K562 (cell line): ENCODE data around the gene GLT8D2. TPM values are rescaled to one million over a fixed set of nuclear protein-coding genes. Genes with fewer than 3 reads are reported as not detected.

Experiments used
- BHLHE40 ChIP-seq: IDR thresholded peaks from 2 replicates; pipeline ENCODE4 v1.6.1; 2011; ENCODE audit warnings: low read length, improper control_type of control experiment
- HNRNPH1 ChIP-seq: fragments of 200-400 bp; formaldehyde crosslinking; optimal IDR thresholded peaks from 2 replicates; pipeline ENCODE3; 2017; ENCODE audit warnings: low read depth, mild to moderate bottlenecking, low read length, moderate library complexity
- ILF3 ChIP-seq: fragments of 450-650 bp; IDR thresholded peaks from 2 replicates; pipeline ENCODE4 v1.6.1; 2018; ENCODE audit warnings: antibody characterized with exemption, mild to moderate bottlenecking, moderate library complexity, borderline replicate concordance
- JUND ChIP-seq, 2 experiments: IDR thresholded peaks; 2 replicates in 1 of 2; 3 replicates in 1 of 2; pipeline ENCODE4 v1.6.1; 2011; ENCODE audit warnings: borderline replicate concordance in 2 of 2, low read depth in 2 of 2, low read length in 2 of 2, improper control_type of control experiment in 1 of 2, missing biosample characterization in 1 of 2, missing genetic modification characterization in 1 of 2, missing genetic modification reagents in 1 of 2
- L3MBTL2 ChIP-seq: fragments of 450-650 bp; IDR thresholded peaks from 2 replicates; pipeline ENCODE4 v1.6.1; 2016; ENCODE audit warnings: mild to moderate bottlenecking, moderate library complexity
- NELFE ChIP-seq: IDR thresholded peaks from 2 replicates; pipeline ENCODE4 v1.6.1; 2011; ENCODE audit warnings: mild to moderate bottlenecking; ENCODE audit not compliant: insufficient read depth, insufficient read length
- POLR2H ChIP-seq: IDR thresholded peaks from 2 replicates; pipeline ENCODE4 v1.6.1; 2016; ENCODE audit warnings: missing genetic modification characterization, low read depth, mild to moderate bottlenecking, control low read depth, missing compliant biosample characterization, moderate library complexity
- POLR3G ChIP-seq: IDR thresholded peaks from 2 replicates; pipeline ENCODE4 v1.6.1; 2011; ENCODE audit not compliant: insufficient read length, insufficient replicate concordance; ENCODE audit errors: extremely low read depth
- RNF219 ChIP-seq: fragments of 250-450 bp; sonication (Bioruptor Pico); IDR thresholded peaks from 2 replicates; pipeline ENCODE4 v1.5.0; 2022; ENCODE audit warnings: mild to moderate bottlenecking
- YY1 ChIP-seq, 3 experiments: IDR thresholded peaks; 2 replicates each; pipeline ENCODE4 v1.6.1; 2011; ENCODE audit warnings: low read length in 2 of 3, mild to moderate bottlenecking in 2 of 3, moderate library complexity in 2 of 3, borderline replicate concordance in 1 of 3, control low read depth in 1 of 3, low read depth in 1 of 3; ENCODE audit not compliant: insufficient read depth in 3 of 3, insufficient replicate concordance in 2 of 3, control insufficient read depth in 1 of 3, insufficient read length in 1 of 3; ENCODE audit errors: extremely low read depth in 1 of 3
- ZNF584 ChIP-seq: fragments of 200-800 bp; sonication (Bioruptor generic); IDR thresholded peaks from 2 replicates; pipeline ENCODE4 v1.6.1; 2016; ENCODE audit warnings: low read depth, mild to moderate bottlenecking, missing genetic modification characterization, missing compliant biosample characterization
- ZNF589 ChIP-seq: fragments of 200-800 bp; sonication (Bioruptor generic); IDR thresholded peaks from 2 replicates; pipeline ENCODE4 v1.6.1; 2016; ENCODE audit warnings: low read depth, missing genetic modification characterization, missing compliant biosample characterization
- polyA plus RNA-seq, 8 experiments: library from polyadenylated mRNA; depleted of rRNA in 4 of 8; stranded (reverse) in 5 of 8; unstranded in 3 of 8; fragments of >200 nt; fragmentation: Nextera tagmentation in 2 of 8; fragmentation: Illumina TruSeq in 1 of 8; extraction: Ambion mirVana in 2 of 8; extraction: Trizol in 1 of 8; gene quantifications; 2 replicates each; pipeline versions ENCODE4 v1.2.1 to v1.2.3, GENCODE V29; 2011 to 2014; ENCODE audit warnings: inconsistent platforms in 1 of 8, missing spikeins in 1 of 8
- total RNA-seq, 7 experiments: library from RNA; depleted of rRNA in 6 of 7; stranded (reverse); fragments of >200 nt in 6 of 7; fragmentation: Illumina TruSeq in 2 of 7; extraction: Trizol in 2 of 7; gene quantifications; 2 replicates each; pipeline versions ENCODE4 v1.2.1 to v1.2.3, GENCODE V29; 2011 to 2021; ENCODE audit warnings: low replicate concordance in 1 of 7
- TF ChIP-seq, protein P1 (sequence below): fragments of 450-650 bp; formaldehyde crosslinking; IDR thresholded peaks from 2 replicates; pipeline ENCODE4 v1.4.0; 2020; ENCODE audit warnings: mild to moderate bottlenecking, mixed read lengths
- TF ChIP-seq, protein P2 (sequence below), 2 experiments: IDR thresholded peaks; 2 replicates each; pipeline ENCODE4 v1.6.1; 2012; ENCODE audit warnings: improper control_type of control experiment in 2 of 2, low read depth in 2 of 2, low read length in 2 of 2, borderline replicate concordance in 1 of 2

Gene GLT8D2
- total and polyA plus RNA-seq, 9 of the 15 experiments (the other 6 are each of a cell fraction or from before 2014, with no cell fraction given) = 0.18 to 0.27 (median 0.18) TPM; not detected in 6

DNA sequence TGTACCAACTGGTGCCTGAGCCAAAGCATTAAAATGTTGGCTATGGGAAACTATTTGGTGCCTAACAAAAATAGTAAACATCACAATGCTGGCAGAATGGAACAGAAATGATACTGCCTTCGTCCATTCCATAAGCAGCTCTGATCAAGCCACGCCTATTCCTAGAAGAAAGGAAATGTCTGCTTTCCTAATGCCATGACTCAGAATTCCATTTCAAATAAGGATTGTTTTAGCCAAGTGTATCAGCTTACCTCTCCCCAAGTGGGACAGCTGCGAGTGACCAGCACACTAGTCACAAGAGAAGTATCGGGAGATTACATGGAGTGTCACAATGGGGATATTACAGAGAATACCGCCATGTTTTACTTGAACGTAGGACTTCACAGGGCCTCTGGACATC, 38.7 kb downstream of the GLT8D2 start (continued):
- TF ChIP-seq ILF3 = no peak
- TF ChIP-seq, protein P1, sequence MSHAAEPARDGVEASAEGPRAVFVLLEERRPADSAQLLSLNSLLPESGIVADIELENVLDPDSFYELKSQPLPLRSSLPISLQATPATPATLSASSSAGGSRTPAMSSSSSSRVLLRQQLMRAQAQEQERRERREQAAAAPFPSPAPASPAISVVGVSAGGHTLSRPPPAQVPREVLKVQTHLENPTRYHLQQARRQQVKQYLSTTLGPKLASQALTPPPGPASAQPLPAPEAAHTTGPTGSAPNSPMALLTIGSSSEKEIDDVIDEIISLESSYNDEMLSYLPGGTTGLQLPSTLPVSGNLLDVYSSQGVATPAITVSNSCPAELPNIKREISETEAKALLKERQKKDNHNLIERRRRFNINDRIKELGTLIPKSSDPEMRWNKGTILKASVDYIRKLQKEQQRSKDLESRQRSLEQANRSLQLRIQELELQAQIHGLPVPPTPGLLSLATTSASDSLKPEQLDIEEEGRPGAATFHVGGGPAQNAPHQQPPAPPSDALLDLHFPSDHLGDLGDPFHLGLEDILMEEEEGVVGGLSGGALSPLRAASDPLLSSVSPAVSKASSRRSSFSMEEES (CRISPR knock-in tag) = no peak
- no peak for TF ChIP-seq HNRNPH1
- TF ChIP-seq ZNF589 = no peak; the same call in 1 of the 2 replicates
- peak; percentile 36; the same call in 1 of the 2 replicates for TF ChIP-seq JUND (IDR thresholded peaks at IDR 0.05; ENCODE audit: borderline replicate concordance, low read depth, low read length)
- TF ChIP-seq JUND (tag; IDR thresholded peaks at IDR 0.05; ENCODE audit: borderline replicate concordance, low read depth, low read length) = no peak
- TF ChIP-seq L3MBTL2 = peak; percentile 30; the same call in 1 of the 2 replicates
- TF ChIP-seq YY1 (IDR thresholded peaks at IDR 0.05; ENCODE audit: borderline replicate concordance in 1 of 3, control insufficient read depth in 1 of 3, extremely low read depth in 1 of 3, insufficient read depth in 3 of 3, insufficient read length in 1 of 3, insufficient replicate concordance in 2 of 3, low read depth in 1 of 3, low read length in 2 of 3) = peak in 1 of 3 experiments; percentile 22
- TF ChIP-seq RNF219 = no peak
- no peak for TF ChIP-seq POLR3G
- TF ChIP-seq, protein P2, sequence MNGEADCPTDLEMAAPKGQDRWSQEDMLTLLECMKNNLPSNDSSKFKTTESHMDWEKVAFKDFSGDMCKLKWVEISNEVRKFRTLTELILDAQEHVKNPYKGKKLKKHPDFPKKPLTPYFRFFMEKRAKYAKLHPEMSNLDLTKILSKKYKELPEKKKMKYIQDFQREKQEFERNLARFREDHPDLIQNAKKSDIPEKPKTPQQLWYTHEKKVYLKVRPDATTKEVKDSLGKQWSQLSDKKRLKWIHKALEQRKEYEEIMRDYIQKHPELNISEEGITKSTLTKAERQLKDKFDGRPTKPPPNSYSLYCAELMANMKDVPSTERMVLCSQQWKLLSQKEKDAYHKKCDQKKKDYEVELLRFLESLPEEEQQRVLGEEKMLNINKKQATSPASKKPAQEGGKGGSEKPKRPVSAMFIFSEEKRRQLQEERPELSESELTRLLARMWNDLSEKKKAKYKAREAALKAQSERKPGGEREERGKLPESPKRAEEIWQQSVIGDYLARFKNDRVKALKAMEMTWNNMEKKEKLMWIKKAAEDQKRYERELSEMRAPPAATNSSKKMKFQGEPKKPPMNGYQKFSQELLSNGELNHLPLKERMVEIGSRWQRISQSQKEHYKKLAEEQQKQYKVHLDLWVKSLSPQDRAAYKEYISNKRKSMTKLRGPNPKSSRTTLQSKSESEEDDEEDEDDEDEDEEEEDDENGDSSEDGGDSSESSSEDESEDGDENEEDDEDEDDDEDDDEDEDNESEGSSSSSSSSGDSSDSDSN (IDR thresholded peaks at IDR 0.05; ENCODE audit: borderline replicate concordance in 1 of 2, low read depth in 2 of 2, low read length in 2 of 2) = no peak
- TF ChIP-seq ZNF584 = 0 out of 2 replicates have a peak, but pooled peaks have one; percentile 22
- TF ChIP-seq POLR2H (tag) = peak; percentile 33; the same call in 1 of the 2 replicates
- no peak for TF ChIP-seq NELFE
- 0 out of 2 replicates have a peak, but pooled peaks have one; percentile 10 for TF ChIP-seq BHLHE40
